HG02981 (cell line): Measurements from ENCODE around the gene SIX3.

ENCODE experiments used
- ATAC-seq: cut with Tn5 transposase; IDR thresholded peaks from one replicate; pipeline ENCODE4 v1.9.1; 2021; ENCODE audit warnings: mild to moderate bottlenecking, moderate library complexity; ENCODE audit not compliant: unreplicated experiment

Gene SIX3

GRCh38 chr2:44942304-44943030, 965 bp downstream of the SIX3 start:
- ATAC-seq = no peak

GRCh38 chr2:44943031-44943692, 1.7 kb downstream of the SIX3 start:
- no peak for ATAC-seq

GRCh38 chr2:44943693-44944101, 2.2 kb downstream of the SIX3 start:
- no peak for ATAC-seq

GRCh38 chr2:44944102-44944951, 2.8 kb downstream of the SIX3 start:
- ATAC-seq = no peak

GRCh38 chr2:44944952-44945612, 3.6 kb downstream of the SIX3 start:
- no peak for ATAC-seq

- no peak for ATAC-seq
Measured at GRCh38 chr2:44945676-44946371, 4.3 kb downstream of the SIX3 start.

- no peak for ATAC-seq
Measured at GRCh38 chr2:44946372-44947027, 5.0 kb downstream of the SIX3 start.

- ATAC-seq = no peak
Measured at GRCh38 chr2:44947028-44947375, 5.5 kb downstream of the SIX3 start.

GRCh38 chr2:44948565-44949328, 7.2 kb downstream of the SIX3 start:
- no peak for ATAC-seq

GRCh38 chr2:44949329-44950151, 8.0 kb downstream of the SIX3 start:
- no peak for ATAC-seq

GRCh38 chr2:44950646-44951045, 9.1 kb downstream of the SIX3 start:
- no peak for ATAC-seq

- no peak for ATAC-seq
Measured at GRCh38 chr2:44951124-44951523, 9.6 kb downstream of the SIX3 start.

GRCh38 chr2:44951714-44952113, 10.2 kb downstream of the SIX3 start:
- no peak for ATAC-seq

GRCh38 chr2:44952143-44952805, 10.8 kb downstream of the SIX3 start:
- peak; percentile 56 for ATAC-seq

- no peak for ATAC-seq
Measured at GRCh38 chr2:44952806-44953498, 11.4 kb downstream of the SIX3 start.

- ATAC-seq = no peak
Measured at GRCh38 chr2:44953499-44953883, 12.0 kb downstream of the SIX3 start.

- ATAC-seq = no peak
Measured at GRCh38 chr2:44954447-44954888, 13.0 kb downstream of the SIX3 start.
